ENCODE results near the gene MMP3.

MMP3 gene

GRCh38 chr11:102788334-102788995 is 54.9 kb downstream of the MMP3 start:
- no peak for DNase-seq (ENCODE audit: low spot score)
